ENCODE measurements around the gene CREB5. TPM values are rescaled to one million over a fixed set of nuclear protein-coding genes. Genes with fewer than 3 reads are reported as not detected.
"Not testable (repeated sequence)": the region's sequence is repeated elsewhere in the genome, so short reads cannot be mapped to it uniquely, and the experiment has no call there.

The CREB5 gene
- total RNA-seq, 1 experiment from 2014 or later, result 3.8 TPM

DNA sequence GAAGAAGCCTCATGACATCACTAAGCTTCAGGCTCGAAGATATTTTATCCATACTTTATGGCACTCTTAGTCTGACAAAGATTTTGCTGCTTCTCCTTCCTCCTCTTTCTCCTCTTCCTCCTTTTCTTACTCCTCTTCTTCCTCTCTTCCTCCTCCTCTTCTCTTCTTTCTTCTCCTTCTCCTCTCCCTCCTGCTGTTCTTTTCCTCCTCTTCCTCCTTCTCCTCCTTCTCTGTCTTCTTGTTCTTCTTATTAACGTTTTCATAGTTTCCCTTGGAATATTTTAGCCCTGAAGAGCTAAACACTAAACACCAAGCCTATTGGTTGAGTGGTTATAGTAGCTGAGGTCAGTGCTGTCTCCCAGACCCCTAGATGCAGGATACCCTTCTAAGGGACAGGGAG lies 137.7 kb downstream of the CREB5 start:
- no peak for DNase-seq (ENCODE audit: low read depth)

DNA sequence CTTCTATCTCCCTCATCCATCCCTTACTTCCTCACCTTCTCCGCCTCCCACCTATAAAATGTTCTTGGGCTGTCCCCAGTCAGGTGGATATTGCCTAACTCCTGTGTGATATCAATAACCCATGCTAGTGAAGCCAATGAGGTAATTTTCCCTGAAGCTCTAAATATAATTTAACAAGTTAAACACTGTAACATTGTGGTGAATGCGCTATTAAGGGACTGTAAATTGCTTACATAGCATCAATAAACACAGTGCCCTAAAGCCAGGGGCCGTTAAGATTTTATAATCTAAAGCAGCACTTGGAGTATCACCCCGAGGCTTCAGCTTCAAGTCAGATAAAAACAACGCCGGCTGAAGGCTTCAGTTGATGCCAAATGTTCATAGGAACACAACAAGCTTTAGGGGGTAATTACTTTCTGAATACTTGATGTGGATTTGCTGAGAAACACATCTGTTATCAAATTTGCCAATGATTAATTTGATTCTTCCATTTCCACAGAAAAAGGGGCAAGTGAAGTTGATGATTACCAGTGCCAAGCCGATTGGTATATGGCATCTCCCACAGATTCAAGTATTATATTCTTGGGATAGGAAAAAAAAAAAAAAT lies 138.4 kb downstream of the CREB5 start:
- DNase-seq (ENCODE audit: low read depth), result no peak

DNA sequence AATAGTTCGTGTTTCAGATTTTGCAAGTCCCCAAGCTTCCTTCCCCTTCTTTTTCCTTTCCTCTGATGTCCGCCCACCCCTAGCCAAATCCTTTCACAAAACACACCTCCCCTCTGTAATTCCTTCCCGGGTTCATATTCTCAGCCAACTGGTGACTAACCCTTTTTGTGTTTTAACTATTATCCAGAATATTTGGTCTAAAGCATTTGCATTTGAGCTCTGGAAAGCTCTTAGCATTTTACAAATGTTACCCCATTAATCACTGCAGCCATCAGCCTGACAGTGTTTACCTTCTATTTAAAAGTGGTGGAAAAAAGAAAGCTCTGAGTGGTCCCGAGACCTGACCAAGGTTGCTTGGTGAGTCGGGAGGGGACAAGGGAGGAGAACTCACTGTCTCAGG lies 139.0 kb downstream of the CREB5 start:
- DNase-seq (ENCODE audit: low read depth), result no peak

DNA sequence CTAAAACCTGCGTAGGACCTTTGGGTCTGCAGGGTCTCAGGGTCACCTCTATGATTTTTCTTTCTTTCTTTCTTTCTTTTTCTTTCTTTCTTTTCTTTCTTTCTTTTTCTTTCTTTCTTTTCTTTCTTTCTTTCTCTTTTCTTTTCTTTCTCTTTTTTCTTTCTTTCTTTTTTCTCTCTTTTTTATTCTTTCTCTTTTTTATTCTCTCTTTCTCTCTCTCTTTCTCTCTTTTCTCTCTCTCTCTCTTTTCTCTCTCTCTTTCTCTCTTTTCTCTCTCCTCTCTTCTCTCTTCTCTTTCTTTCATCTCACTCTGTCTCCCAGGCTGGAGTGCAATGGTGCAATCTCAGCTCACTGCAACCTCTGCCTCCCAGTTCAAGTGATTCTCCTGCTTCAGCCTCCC lies 139.4 kb downstream of the CREB5 start:
- not testable (repeated sequence) for DNase-seq (ENCODE audit: low read depth)

DNA sequence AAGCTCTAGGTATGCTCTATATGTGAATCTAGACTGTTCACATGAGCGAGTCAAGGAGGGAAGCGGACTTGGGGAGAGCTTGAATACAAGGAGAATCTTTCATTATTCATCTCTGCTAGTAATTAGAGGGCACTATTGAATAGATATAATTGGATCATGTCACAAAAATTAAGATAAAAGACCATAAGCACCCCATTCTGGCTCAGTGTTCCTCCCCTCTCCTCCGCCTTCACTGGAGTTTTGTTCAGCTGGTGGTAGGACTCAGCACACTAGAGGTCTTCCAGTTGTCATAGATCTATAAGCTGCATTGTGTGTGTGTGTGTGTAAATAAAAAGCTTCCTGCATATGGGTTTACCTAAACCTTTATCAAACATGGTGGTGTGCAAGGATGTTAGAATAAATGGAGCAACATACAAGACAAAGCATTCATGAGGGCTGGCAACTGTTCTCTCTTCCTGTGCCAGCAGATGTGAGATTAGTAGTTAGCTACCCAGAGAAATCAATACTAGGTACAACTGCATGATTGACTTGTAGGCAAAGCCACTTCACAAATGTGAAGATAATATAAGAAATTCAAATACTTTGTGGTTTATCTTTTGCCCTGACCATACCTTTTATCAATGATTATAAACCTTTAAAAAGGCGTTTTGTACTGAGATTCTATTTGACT lies 142.6 kb downstream of the CREB5 start:
- no peak for DNase-seq (ENCODE audit: low read depth)

DNA sequence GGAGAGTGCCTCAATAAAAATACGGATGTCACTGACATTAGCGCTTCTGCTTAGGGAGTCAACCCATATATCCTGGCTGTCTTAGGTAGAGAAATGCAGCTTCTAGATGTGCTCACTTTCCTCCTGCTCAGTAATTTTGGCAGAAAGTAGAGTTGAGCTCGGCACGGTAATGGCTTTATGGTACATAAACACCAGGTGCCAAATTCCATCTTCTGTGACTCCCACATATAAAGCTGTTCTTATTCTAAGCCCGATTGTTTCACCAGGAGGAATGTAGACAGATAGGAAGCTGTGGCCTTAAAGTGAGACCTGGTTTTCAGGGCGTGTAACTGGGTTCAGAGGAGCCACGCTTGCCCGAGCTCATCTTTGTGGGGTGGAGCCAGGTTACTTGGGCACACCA lies 143.7 kb downstream of the CREB5 start:
- no peak for DNase-seq (ENCODE audit: low read depth)

DNA sequence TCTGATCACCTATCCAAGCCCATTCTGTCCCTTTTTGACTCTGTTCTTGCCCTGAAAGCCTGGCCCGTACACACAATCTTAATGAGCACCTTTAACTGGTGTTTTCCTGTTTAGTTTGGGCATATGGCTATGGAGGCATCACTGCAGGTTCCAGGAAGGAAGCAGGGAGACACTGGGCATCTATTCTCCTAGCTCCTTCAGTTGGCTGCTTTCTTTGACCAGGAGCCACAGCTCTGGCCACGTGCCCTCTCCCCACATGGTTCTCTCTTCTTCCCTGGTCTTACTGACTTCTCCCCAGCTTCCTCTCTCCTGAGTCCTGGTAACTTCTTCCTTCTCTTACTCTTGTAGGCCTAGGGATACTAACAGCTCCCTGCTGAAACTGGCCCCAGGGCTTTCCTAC lies 144.4 kb downstream of the CREB5 start:
- no peak for DNase-seq (ENCODE audit: low read depth)

DNA sequence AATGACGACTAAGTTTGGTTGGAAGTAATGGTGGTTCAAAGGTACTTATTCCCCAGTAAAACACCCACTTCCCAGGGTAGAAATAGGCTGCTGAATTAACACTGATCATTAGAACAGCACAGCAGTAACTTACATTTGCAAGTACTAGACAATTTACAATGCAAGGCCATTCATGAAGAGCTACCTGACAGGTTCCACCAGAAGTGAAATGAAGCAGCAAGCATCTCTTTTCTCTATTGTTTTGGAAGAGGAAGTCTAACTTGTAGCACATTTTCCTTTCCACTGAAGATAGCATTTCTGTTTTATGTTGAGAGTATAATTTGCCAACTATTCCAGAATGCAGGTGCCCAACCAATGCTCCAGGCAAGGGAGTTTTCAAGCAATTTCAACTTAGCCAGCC lies 145.9 kb downstream of the CREB5 start:
- DNase-seq (ENCODE audit: low read depth), result no peak

DNA sequence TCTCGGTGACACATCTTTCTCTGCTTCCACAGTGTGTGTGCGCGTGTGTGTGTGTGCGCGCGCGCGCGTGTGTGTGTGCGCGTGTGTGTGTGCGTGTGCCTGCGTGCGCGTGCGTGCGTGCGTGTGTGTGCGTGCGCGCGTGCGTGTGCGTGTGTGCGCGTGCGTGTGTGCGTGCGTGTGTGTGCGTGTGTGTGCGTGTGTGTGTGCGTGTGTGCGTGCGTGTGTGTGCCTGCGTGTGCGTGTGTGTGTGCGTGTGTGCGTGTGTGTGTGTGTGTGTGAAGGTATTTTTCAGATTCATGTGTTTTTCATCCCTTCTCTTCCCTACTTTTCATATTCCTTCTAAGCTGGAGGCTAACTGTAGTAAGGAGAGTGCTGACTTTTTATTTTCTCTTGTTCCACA lies 148.4 kb downstream of the CREB5 start:
- no peak for DNase-seq (ENCODE audit: low read depth)

DNA sequence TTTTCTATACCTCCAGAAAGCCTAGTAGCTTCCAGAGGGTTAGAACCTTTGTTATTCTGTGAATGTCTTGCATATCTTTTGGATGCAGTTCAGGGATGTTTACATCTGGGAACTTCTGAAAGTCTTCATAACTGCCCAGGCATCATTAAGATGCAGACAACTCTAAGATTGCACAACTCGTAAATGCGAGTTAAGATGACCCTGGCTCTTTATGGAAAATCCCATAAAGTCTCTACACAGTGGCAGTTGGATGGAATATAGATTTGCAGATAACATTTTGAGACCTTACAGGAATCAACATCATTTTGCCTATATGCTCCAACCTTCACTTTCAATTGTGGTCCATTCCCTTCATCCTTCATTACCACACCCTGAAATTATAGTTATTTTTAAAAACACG lies 151.7 kb downstream of the CREB5 start:
- DNase-seq (ENCODE audit: low read depth), result no peak

DNA sequence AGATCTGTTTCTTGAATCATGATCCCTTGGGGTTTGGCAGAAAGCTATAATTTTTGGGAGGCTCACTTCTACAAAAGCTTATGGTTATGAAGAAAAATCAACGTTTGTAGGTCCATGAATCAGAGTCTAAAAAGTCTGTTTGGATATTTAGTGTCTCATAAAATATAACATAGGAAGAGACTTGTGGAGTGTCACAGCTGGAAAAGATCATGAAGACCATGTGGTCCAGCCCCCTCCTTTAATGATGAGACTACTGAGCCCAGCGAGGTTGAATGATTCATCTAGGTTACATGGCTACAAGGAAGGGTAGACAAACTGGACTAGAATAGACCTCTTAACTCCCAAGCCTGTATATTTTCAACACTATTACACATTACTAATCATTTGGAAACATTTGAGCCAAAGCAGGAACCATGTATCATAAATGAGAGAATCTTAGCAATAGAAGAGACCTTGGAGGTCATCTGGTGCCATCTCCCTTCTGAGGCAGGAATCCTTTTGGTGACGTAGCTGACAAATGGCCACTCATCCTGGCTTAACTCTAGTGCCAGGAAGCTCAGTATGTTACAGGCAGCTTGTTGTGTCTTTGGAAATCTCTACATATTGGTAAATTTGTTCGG lies 152.5 kb downstream of the CREB5 start:
- no peak for DNase-seq (ENCODE audit: low read depth)

DNA sequence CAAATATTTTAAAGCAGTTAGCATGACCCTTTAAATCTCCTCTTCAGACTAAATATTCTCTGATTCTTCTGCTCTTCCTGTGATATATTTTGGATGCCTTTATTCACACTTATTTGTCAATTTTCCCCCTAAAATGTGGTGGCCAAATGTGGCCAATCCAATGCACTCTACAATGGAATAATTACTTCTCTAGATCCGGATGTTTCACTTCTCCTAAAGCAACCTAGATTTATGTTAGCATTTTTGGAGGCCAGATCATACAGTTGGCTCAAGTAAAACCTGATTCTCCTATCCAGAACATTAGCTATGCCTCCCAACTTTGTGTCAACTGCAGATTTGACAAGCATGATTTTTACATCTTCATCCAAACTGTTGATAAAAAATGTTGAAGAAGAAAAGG lies 153.7 kb downstream of the CREB5 start:
- DNase-seq (ENCODE audit: low read depth), result no peak

DNA sequence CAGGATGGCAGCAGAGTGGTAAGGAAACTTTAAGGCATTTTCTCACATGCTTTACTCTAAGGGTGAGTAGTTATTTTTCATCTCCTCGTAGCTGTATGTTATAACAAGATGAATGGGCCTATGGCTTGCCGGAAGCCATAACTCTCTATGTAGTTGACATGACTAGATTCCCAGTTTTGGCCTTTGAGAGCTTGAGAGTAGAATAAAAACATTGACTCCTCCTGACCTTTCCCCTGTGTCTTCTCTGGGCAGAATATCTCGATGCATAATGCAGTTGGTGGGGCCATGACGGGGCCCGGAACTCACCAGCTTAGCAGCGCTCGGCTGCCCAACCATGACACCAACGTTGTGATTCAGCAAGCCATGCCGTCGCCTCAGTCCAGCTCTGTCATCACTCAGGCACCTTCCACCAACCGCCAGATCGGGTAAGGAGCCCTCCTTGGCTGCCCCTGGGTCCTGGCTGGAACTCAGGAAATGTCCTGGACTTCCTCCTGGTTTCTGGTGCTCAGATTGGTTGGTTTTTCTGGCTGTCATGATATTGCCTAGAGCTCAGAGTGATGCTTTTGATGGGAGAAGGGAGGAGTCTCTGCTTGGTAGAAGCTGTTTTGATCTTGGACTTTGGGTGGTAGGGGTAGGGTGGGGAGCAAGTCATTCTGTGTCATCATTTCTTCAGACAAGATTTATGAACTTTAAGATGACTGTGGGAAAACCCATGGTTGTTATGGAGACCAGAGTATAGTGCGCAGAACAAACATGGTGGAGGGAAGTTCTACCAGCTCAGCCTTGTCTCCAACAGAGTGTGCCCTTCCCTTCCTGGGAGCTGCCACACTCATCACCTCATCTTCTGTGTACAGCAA lies 158.0 kb downstream of the CREB5 start:
- DNase-seq (ENCODE audit: low read depth), result no peak

DNA sequence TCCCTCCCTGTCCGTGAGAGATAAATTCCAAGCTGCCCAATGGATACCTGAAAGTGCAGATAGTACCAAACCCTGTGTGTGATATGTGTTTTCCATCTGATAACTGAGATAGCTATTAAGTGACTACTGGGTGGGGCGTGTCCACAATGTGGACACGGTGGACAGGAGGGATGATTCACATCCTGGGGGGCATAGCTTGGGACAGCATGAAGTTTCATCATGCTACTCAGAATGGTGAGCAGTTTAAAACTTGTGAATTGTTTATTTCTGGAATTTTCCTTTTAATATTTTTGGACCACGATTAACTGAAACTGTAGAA lies 158.6 kb downstream of the CREB5 start:
- peak; percentile 39 for DNase-seq (ENCODE audit: low read depth)

DNA sequence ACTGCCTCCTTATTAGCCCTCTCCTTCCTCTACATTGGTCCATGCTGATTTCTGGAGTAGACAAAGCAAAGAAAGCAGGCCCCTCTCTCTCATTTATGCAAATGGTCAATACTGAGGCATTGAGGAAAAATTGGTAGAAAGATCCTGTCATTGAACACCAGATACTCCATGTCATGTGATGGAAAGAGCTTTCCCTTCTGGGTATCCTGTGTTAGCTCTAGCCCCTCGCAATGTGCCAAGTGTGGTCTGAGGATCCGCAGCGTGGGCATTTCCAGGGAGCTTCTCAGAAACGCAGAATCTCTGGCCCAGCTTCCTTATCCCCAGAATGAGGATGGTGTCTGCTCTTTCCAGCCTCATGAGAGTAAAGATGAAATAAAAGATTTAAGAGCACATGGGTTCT lies 159.1 kb downstream of the CREB5 start:
- DNase-seq (ENCODE audit: low read depth), result no peak

DNA sequence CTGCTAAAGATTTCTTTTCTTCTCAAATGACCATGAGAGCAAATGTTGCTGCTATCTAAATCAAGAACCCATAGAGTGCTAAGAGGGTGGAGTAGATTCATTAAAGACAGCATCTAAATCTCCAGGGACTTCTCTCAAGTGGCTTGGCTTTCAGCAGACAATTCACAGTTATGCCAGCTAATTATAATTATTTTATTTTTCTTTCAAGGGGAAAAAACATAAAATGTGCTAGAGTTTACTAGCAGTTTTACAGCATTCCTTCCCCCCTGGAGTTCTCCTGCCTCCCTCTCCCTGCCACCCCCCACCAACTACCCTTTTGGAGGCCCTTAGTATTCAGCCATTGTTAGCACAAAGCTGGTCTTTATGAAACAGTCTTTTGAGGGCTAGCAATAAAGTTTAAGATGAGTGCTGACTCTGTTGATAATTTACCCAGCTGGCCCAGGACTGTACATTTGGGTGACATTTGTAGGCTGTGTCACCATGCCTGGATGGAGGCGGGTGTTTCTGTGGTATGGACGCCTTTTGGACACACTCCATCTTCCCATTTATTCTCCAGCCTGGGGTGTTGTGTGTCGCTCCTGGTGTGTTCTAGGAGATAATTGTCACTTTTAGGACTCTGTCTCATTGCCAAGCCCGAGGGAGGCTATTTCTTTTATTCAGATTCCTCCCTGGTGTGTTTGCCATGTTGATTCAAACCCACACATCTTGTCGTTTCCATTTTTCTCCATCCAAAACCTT lies 160.2 kb downstream of the CREB5 start:
- DNase-seq (ENCODE audit: low read depth), result peak; percentile 7

DNA sequence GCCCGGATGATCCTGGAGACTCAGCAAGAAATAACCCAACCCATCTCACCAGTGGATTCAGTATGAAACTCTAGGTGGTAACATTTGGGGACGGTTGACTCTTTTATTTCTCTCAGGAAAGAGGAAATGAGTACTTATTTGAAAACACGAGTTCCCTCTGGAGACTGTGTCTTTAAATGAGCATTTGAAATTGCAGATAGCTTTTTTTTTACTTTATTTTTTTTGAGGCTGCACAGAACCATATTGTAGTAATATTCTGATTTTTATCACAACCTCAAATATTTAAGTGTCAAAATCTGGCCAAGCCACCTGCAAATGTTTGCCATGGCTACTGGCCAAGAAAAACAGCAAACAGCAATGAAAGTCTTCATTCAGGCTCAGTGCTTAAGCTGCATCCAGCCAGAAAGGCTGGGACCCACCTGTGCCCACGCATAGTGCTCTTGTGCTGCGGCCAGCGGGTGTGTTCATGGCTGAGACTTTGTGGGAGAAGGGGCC lies 160.8 kb downstream of the CREB5 start:
- DNase-seq (ENCODE audit: low read depth), result peak; percentile 37

DNA sequence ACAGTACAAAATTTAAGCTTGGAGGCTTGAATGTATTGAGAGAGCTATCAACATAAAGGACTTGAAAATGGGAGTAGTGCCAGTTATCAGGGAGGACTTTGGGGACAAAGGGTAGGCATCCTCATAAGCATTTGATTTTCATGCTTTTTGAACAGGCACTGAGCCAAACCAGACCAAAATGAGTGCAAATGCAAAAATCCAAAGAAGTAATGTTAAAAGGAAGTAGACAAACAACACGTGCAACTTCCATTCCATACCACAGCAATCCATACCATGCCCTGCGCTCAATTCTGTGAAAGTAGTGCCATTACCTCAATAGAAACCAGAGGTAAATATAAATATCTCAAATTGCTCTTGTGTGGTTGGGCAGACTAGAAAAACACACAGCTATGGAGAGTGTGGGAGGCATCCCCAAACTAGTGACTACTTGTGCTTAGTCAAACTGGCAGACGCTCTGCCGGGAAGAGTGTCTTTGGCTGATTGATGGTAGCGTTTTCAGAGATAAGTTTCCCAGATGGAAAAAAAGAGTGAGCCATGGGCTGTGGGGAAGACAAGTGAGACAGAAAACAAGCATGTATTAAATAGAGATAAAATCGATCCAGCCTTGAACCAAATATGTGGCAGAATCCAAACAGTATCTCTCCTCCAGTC lies 161.5 kb downstream of the CREB5 start:
- DNase-seq (ENCODE audit: low read depth), result no peak

DNA sequence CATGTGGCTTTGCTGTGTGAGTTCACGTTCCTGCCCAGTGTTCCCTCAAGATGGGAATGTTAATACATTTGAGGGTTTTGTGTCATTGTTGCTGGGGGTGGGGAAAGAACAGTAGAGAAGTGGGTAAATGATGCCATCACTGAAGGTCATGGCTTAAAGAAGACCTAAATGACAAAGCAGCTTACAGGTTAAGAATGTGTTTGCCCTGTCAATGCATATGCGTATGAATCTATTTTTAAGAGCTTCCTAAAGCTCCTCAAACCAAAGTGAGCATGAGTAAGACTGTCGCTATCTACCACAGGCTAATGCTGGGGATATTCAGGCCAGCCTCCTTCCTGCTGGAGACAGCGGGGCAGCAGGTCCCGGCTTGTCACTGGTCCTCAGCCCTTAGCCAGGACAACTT lies 162.9 kb downstream of the CREB5 start:
- no peak for DNase-seq (ENCODE audit: low read depth)

DNA sequence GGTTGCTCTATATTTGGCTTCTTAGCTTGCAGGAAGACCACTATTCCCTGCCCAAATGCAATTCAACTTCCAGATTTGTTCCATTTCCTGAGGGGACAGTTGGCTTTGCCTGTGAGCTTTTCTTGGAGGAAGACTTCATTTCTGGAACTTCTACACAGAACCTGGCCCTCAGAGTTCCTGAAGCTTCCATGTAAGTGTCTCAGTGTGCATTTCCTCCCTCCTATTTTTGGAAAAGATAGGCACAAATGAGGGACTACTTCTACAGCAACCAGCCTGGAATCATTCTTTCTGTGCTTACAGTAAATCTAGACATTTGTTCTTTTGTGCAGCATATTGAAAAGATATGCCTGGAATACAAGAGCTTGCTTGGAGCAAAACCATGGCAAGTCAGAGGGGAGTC lies 164.3 kb downstream of the CREB5 start:
- DNase-seq (ENCODE audit: low read depth), result no peak

DNA sequence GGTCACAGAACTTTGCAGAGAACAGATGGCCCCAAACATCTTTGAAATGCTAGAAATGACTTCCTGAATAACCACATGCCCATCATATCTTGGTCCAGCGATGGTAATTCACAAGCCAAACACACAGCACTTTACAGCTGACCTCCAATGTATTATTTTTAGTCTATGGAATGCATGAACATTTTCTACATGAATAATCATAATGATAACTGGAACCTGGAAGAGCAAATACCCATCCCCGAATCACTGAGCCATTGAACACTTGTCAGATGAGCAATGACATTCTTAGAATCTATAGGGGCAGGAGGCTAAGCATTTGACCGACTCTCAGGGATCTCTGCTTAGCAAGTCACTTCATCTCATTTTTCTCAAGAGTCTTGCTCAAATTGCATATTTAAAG lies 167.3 kb downstream of the CREB5 start:
- DNase-seq (ENCODE audit: low read depth), result no peak
